HepG2 (cell line): ENCODE results near the gene SERINC4. TPM values are rescaled to one million over a fixed set of nuclear protein-coding genes. Genes with fewer than 3 reads are reported as not detected.

Experiments
- ARHGAP35 ChIP-seq: sonication (generic); formaldehyde crosslinking; IDR thresholded peaks from 2 replicates; pipeline ENCODE4 v1.9.0; 2022; ENCODE audit warnings: mild to moderate bottlenecking, inconsistent platforms, moderate library complexity, missing genetic modification reagents, borderline replicate concordance
- ARID2 ChIP-seq: sonication (generic); formaldehyde crosslinking; IDR thresholded peaks from 2 replicates; pipeline ENCODE4 v1.8.1; 2022; ENCODE audit warnings: mild to moderate bottlenecking, missing genetic modification reagents, borderline replicate concordance
- CHCHD3 ChIP-seq: sonication (generic); formaldehyde crosslinking; IDR thresholded peaks from 2 replicates; pipeline ENCODE4 v1.8.0; 2022; ENCODE audit warnings: mild to moderate bottlenecking, missing genetic modification reagents, moderate library complexity
- DNMT1 ChIP-seq: sonication (generic); formaldehyde crosslinking; IDR thresholded peaks from 2 replicates; pipeline ENCODE4 v1.5.1; 2020; ENCODE audit warnings: mild to moderate bottlenecking, missing genetic modification reagents
- ETV6 ChIP-seq: sonication (generic); formaldehyde crosslinking; conservative IDR thresholded peaks from 2 replicates; pipeline ENCODE4 v1.4.0; 2020; ENCODE audit warnings: missing genetic modification reagents
- GATAD1 ChIP-seq: IDR thresholded peaks from 2 replicates; pipeline ENCODE4 v1.6.1; 2016; ENCODE audit warnings: missing genetic modification reagents, missing compliant biosample characterization
- HNRNPLL ChIP-seq: fragments of 200-400 bp; formaldehyde crosslinking; IDR thresholded peaks from 2 replicates; pipeline ENCODE4 v1.6.1; 2017; ENCODE audit warnings: mild to moderate bottlenecking, low read depth, low read length; ENCODE audit not compliant: poor library complexity, severe bottlenecking
- KLF6 ChIP-seq: IDR thresholded peaks from 2 replicates; pipeline ENCODE4 v1.8.0; 2016; ENCODE audit warnings: missing biosample characterization, missing genetic modification reagents
- MTF2 ChIP-seq: sonication (generic); formaldehyde crosslinking; IDR thresholded peaks from 2 replicates; pipeline ENCODE4 v1.5.0; 2020; ENCODE audit warnings: missing genetic modification reagents, borderline replicate concordance
- PHF8 ChIP-seq: sonication (generic); formaldehyde crosslinking; IDR thresholded peaks from 2 replicates; pipeline ENCODE4 v1.5.0; 2020; ENCODE audit warnings: missing genetic modification reagents
- POLR2G ChIP-seq: fragments of 200-400 bp; formaldehyde crosslinking; IDR thresholded peaks from 2 replicates; pipeline ENCODE4 v1.6.1; 2018; ENCODE audit warnings: mild to moderate bottlenecking, low read depth, low read length, moderate library complexity
- REL ChIP-seq: sonication (generic); formaldehyde crosslinking; conservative IDR thresholded peaks from 2 replicates; pipeline ENCODE4 v1.8.0; 2022; ENCODE audit warnings: mild to moderate bottlenecking, missing genetic modification reagents, moderate library complexity
- RFXAP ChIP-seq: sonication (generic); formaldehyde crosslinking; IDR thresholded peaks from 2 replicates; pipeline ENCODE4 v1.4.0; 2020; ENCODE audit warnings: missing genetic modification reagents, borderline replicate concordance
- RXRB ChIP-seq: IDR thresholded peaks from 2 replicates; pipeline ENCODE4 v1.6.1; 2016; ENCODE audit warnings: borderline replicate concordance, missing genetic modification reagents, missing compliant biosample characterization
- SAP130 ChIP-seq: IDR thresholded peaks from 2 replicates; pipeline ENCODE4 v1.6.1; 2016; ENCODE audit warnings: low read depth
- SP4 ChIP-seq: sonication (generic); formaldehyde crosslinking; IDR thresholded peaks from 2 replicates; pipeline ENCODE4 v1.8.1; 2023; ENCODE audit warnings: mild to moderate bottlenecking, missing genetic modification reagents
- SRY ChIP-seq: sonication (generic); formaldehyde crosslinking; IDR thresholded peaks from 2 replicates; pipeline ENCODE4 v1.8.0; 2022; ENCODE audit warnings: mild to moderate bottlenecking, missing genetic modification reagents
- ZBTB38 ChIP-seq: sonication (generic); formaldehyde crosslinking; IDR thresholded peaks from 2 replicates; pipeline ENCODE4 v1.5.1; 2020; ENCODE audit warnings: mild to moderate bottlenecking, missing genetic modification reagents
- ZNF446 ChIP-seq: sonication (generic); formaldehyde crosslinking; IDR thresholded peaks from 2 replicates; pipeline ENCODE4 v1.5.0; 2020; ENCODE audit warnings: mild to moderate bottlenecking, missing genetic modification reagents
- ZNF563 ChIP-seq: sonication (generic); formaldehyde crosslinking; IDR thresholded peaks from 2 replicates; pipeline ENCODE4 v1.8.0; 2022; ENCODE audit warnings: mild to moderate bottlenecking, moderate library complexity, missing genetic modification reagents
- polyA plus RNA-seq, 8 experiments: library from polyadenylated mRNA; depleted of rRNA in 3 of 8; stranded (reverse) in 7 of 8; unstranded in 1 of 8; fragments of >200 nt; fragmentation: Illumina TruSeq in 4 of 8; extraction: Trizol in 4 of 8; gene quantifications; 2 replicates each; pipeline versions ENCODE4 v1.2.1 to v1.2.3, GENCODE V29; 2011 to 2016; ENCODE audit warnings: low read depth in 4 of 8, missing spikeins in 1 of 8, mixed read lengths in 1 of 8; ENCODE audit not compliant: insufficient read depth in 1 of 8
- total RNA-seq, 5 experiments: library from RNA; depleted of rRNA; stranded (reverse); fragments of >200 nt; fragmentation: Illumina TruSeq; extraction: Trizol; gene quantifications; 2 replicates each; pipeline ENCODE4 v1.2.3, GENCODE V29; 2016; ENCODE audit warnings: low read depth in 1 of 5
- TF ChIP-seq, protein P1 (sequence below): sonication (generic); formaldehyde crosslinking; conservative IDR thresholded peaks from 2 replicates; pipeline ENCODE4 v1.8.0; 2022; ENCODE audit warnings: mild to moderate bottlenecking, moderate library complexity, missing genetic modification reagents
- TF ChIP-seq, protein P2 (sequence below), 2 experiments: sonication (generic) in 1 of 2; formaldehyde crosslinking in 1 of 2; IDR thresholded peaks; 2 replicates each; pipeline versions ENCODE4 v1.4.0 to v1.6.1; 2018 to 2020; ENCODE audit warnings: missing genetic modification reagents in 2 of 2, borderline replicate concordance in 1 of 2, low read depth in 1 of 2, mild to moderate bottlenecking in 1 of 2, missing biosample characterization in 1 of 2
- TF ChIP-seq, protein P3 (sequence below), 2 experiments: fragments of 450-650 bp in 1 of 2; sonication (generic) in 1 of 2; formaldehyde crosslinking; IDR thresholded peaks; 2 replicates each; pipeline versions ENCODE4 v1.5.0 to v1.8.0; 2020 to 2022; ENCODE audit warnings: mild to moderate bottlenecking in 1 of 2, missing genetic modification reagents in 1 of 2
- TF ChIP-seq, protein P4 (sequence below): sonication (generic); formaldehyde crosslinking; IDR thresholded peaks from 2 replicates; pipeline ENCODE4 v1.5.0; 2020; ENCODE audit warnings: missing genetic modification reagents

Gene SERINC4
- total and polyA plus RNA-seq, 2 of the 13 experiments (the other 11 are each of a cell fraction or from before 2014, with no cell fraction given), result not detected

DNA sequence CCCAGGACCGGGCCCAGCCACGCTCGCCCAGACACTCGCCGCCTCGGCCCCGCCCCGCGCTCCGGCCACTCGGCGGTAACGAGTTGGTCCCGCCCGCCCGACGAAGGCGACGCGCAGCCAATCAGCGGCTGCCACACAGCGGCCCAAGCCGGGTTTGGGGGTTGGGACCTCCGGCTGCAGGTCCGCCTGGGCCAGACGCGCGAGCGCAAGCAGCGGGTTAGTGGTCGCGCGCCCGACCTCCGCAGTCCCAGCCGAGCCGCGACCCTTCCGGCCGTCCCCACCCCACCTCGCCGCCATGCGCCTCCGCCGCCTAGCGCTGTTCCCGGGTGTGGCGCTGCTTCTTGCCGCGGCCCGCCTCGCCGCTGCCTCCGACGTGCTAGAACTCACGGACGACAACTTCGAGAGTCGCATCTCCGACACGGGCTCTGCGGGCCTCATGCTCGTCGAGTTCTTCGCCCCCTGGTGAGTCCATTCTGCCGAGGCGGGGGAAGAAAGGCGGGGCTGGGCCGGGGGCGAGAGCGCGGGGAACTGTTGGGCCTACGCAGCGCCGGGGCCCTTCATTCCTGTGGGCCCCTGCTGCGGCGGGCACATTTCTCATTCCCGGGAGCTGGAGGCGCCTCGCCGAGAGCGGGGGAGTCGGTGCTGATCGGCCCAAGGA, 53.6 kb downstream of the SERINC4 start, which contains the start of gene PDIA3 (continued):
- peak; percentile 66; the same call in 1 of the 2 replicates for TF ChIP-seq SRY (CRISPR knock-in tag)
- peak; percentile 80 for TF ChIP-seq SP4 (CRISPR knock-in tag)
- TF ChIP-seq, protein P1, sequence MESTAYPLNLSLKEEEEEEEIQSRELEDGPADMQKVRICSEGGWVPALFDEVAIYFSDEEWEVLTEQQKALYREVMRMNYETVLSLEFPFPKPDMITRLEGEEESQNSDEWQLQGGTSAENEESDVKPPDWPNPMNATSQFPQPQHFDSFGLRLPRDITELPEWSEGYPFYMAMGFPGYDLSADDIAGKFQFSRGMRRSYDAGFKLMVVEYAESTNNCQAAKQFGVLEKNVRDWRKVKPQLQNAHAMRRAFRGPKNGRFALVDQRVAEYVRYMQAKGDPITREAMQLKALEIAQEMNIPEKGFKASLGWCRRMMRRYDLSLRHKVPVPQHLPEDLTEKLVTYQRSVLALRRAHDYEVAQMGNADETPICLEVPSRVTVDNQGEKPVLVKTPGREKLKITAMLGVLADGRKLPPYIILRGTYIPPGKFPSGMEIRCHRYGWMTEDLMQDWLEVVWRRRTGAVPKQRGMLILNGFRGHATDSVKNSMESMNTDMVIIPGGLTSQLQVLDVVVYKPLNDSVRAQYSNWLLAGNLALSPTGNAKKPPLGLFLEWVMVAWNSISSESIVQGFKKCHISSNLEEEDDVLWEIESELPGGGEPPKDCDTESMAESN, result peak; percentile 75
- 0 out of 2 replicates have a peak, but pooled peaks have one; percentile 42 for TF ChIP-seq CHCHD3 (CRISPR knock-in tag)
- peak; percentile 82 for TF ChIP-seq PHF8 (CRISPR knock-in tag)
- 0 out of 2 replicates have a peak, but pooled peaks have one; percentile 31 for TF ChIP-seq RXRB (CRISPR knock-in tag)
- TF ChIP-seq, protein P2, sequence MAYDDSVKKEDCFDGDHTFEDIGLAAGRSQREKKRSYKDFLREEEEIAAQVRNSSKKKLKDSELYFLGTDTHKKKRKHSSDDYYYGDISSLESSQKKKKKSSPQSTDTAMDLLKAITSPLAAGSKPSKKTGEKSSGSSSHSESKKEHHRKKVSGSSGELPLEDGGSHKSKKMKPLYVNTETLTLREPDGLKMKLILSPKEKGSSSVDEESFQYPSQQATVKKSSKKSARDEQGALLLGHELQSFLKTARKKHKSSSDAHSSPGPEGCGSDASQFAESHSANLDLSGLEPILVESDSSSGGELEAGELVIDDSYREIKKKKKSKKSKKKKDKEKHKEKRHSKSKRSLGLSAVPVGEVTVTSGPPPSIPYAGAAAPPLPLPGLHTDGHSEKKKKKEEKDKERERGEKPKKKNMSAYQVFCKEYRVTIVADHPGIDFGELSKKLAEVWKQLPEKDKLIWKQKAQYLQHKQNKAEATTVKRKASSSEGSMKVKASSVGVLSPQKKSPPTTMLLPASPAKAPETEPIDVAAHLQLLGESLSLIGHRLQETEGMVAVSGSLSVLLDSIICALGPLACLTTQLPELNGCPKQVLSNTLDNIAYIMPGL (CRISPR knock-in tag; IDR thresholded peaks at IDR 0.05; ENCODE audit: borderline replicate concordance in 1 of 2, low read depth in 1 of 2), result peak; percentile 65 to 84; a peak in 3 of 4 replicates
- 0 out of 2 replicates have a peak, but pooled peaks have one; percentile 47 for TF ChIP-seq ARID2 (CRISPR knock-in tag)
- TF ChIP-seq REL (CRISPR knock-in tag), result peak; percentile 86; the same call in 1 of the 2 replicates
- peak; percentile 52; the same call in 1 of the 2 replicates for TF ChIP-seq ZNF446 (CRISPR knock-in tag)
- TF ChIP-seq POLR2G, result peak; percentile 96
- TF ChIP-seq GATAD1 (CRISPR knock-in tag), result peak; percentile 66
- 0 out of 2 replicates have a peak, but pooled peaks have one; percentile 46 for TF ChIP-seq ARHGAP35
- peak; percentile 85 for TF ChIP-seq SAP130 (CRISPR knock-in tag)
- TF ChIP-seq RFXAP (CRISPR knock-in tag), result peak; percentile 78; the same call in 1 of the 2 replicates
- peak; percentile 86; the same call in 1 of the 2 replicates for TF ChIP-seq ZNF563 (CRISPR knock-in tag)
- TF ChIP-seq, protein P3, sequence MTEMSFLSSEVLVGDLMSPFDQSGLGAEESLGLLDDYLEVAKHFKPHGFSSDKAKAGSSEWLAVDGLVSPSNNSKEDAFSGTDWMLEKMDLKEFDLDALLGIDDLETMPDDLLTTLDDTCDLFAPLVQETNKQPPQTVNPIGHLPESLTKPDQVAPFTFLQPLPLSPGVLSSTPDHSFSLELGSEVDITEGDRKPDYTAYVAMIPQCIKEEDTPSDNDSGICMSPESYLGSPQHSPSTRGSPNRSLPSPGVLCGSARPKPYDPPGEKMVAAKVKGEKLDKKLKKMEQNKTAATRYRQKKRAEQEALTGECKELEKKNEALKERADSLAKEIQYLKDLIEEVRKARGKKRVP (CRISPR knock-in tag; IDR thresholded peaks at IDR 0.05), result 0 out of 4 replicates have a peak, but pooled peaks of 1 of the 2 experiments have one; percentile 39
- 0 out of 2 replicates have a peak, but pooled peaks have one; percentile 84 for TF ChIP-seq MTF2 (CRISPR knock-in tag)
- TF ChIP-seq DNMT1 (CRISPR knock-in tag), result peak; percentile 72; the same call in 1 of the 2 replicates
- 0 out of 2 replicates have a peak, but pooled peaks have one; percentile 37 for TF ChIP-seq ETV6 (CRISPR knock-in tag)
- peak; percentile 78 for TF ChIP-seq HNRNPLL
- TF ChIP-seq KLF6 (CRISPR knock-in tag), result 0 out of 2 replicates have a peak, but pooled peaks have one; percentile 58
- TF ChIP-seq ZBTB38, result peak; percentile 86
- TF ChIP-seq, protein P4, sequence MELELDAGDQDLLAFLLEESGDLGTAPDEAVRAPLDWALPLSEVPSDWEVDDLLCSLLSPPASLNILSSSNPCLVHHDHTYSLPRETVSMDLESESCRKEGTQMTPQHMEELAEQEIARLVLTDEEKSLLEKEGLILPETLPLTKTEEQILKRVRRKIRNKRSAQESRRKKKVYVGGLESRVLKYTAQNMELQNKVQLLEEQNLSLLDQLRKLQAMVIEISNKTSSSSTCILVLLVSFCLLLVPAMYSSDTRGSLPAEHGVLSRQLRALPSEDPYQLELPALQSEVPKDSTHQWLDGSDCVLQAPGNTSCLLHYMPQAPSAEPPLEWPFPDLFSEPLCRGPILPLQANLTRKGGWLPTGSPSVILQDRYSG, result peak; percentile 45; the same call in 1 of the 2 replicates
